Memory B cell (primary cell): ENCODE measurements around the gene PPARA.
"Not testable (repeated sequence)": the region's sequence is repeated elsewhere in the genome, so short reads cannot be mapped to it uniquely, and the experiment has no call there.

ENCODE experiments used
- ATAC-seq: fragments of 150-1000 bp; cut with Tn5 transposase; 2 replicates; pipeline ENCODE4 v1.10.0; 2021; ENCODE audit warnings: low read depth, mild to moderate bottlenecking, moderate library complexity
- DNase-seq, 2 donors: peaks; one replicate each; pipeline ENCODE4 v3.0.0; 2022; ENCODE audit warnings: low spot score in 2 of 2
- H3K27ac Mint-ChIP-seq: one replicate; pipeline ENCODE4 v1.8.0; 2022; ENCODE audit warnings: mild to moderate bottlenecking, moderate library complexity, mixed read lengths
- H3K27me3 Mint-ChIP-seq: one replicate; pipeline ENCODE4 v1.8.0; 2022; ENCODE audit warnings: mixed read lengths
- H3K36me3 Mint-ChIP-seq: one replicate; pipeline ENCODE4 v1.8.0; 2022; ENCODE audit warnings: mild to moderate bottlenecking, mixed read lengths
- H3K4me1 Mint-ChIP-seq: one replicate; pipeline ENCODE4 v1.8.0; 2022; ENCODE audit warnings: mixed read lengths
- H3K4me3 Mint-ChIP-seq: one replicate; pipeline ENCODE4 v1.8.0; 2022; ENCODE audit warnings: mild to moderate bottlenecking, moderate library complexity, mixed read lengths
- H3K9me3 Mint-ChIP-seq: one replicate; pipeline ENCODE4 v1.8.0; 2022; ENCODE audit warnings: mixed read lengths

Gene PPARA

DNA sequence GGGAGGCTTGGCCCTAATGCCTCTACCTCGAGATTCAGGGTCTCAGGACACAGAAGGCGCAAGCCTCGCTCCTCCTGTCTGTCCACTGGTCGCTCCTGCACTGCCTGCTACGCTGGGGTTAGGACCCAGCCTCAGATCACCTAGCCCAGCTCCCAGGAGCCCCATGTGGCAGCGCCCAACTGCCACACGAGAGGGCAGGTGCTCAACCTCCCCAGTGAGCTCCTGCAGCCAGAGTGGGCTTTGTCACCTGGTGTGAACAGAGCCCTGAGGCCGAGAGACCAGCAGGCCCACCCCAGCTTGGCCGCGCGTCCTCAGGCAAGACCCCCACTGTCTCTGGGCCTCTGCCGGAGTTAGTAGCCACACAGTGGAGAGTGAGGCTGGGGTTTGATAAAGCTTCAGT, 21.7 kb upstream of the PPARA start:
- H3K27ac Mint-ChIP-seq, result no peak overlapping the region
- no peaks in the 10 kb centered on the region for H3K27me3 Mint-ChIP-seq
- H3K36me3 Mint-ChIP-seq, result peaks cover 3% of the 10 kb centered on the region
- H3K9me3 Mint-ChIP-seq, result no peaks in the 10 kb centered on the region
- DNase-seq (no peak), ATAC-seq (no peak)
- H3K4me3 Mint-ChIP-seq, result peak overlapping the region; percentile 34
- H3K4me1 Mint-ChIP-seq, result peaks cover 19% of the 10 kb centered on the region

DNA sequence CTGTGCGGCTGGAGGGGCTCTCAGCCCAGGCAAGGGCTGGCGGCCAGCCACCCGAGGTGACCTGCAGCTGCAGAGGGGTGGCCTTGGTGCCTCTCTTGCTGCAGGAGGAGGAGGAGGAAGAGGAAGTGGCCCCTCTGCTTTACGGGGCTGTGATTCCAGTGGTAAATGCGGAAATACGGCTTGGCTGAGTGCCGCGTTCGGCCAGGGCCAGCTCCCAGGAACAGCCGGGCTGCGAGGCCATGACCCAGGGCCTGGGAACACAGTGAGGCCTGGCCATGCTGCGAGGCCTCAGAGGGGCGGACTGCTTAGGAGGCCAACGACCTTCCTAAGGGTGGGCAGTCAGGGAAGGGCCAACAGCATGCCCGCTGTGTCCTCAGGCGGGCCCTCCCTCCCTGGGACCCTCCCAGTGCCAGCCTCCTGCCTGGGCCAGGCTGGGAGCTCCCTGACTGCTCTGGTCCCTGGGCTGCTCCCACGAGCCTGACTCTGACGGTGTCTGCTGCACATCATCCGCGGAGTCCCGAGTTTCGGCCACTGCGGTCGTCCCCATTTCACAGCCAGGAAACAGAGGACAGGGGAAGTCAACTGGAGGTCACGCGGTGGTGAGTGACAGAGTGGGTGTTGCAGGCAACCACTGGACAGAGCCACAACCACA, 20.8 kb upstream of the PPARA start:
- ATAC-seq, result peak; percentile 91
- no peaks in the 10 kb centered on the region for H3K27me3 Mint-ChIP-seq
- peak overlapping the region; percentile 92 for H3K27ac Mint-ChIP-seq
- DNase-seq, result peak in 1 of 2 donors; percentile 54
- peak overlapping the region; percentile 92 for H3K4me3 Mint-ChIP-seq
- peaks cover 19% of the 10 kb centered on the region for H3K4me1 Mint-ChIP-seq
- H3K9me3 Mint-ChIP-seq, result no peaks in the 10 kb centered on the region
- H3K36me3 Mint-ChIP-seq, result peaks cover 3% of the 10 kb centered on the region

DNA sequence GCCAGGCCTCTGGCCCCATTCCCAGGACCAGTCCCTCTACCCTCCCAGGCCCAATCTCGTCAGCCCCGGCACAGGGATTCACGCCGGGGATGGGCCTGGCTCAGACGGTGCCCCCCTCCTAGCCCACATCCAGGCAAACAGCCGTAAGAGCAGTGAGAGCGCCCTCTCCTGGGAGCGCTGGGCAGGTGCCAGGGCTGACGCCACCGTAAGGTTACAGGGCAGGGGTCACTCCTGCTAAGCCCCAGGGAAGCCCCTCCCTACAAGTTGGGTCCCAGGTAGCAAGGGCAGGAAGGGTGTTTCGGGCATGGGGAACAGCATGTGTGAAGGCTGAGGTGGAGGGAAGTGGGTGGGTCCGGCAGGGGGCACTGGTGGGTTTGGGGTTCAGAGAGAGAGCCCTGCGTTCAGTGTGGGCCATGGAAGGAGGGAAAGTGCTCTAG, 19.2 kb upstream of the PPARA start:
- H3K36me3 Mint-ChIP-seq, result peaks cover 3% of the 10 kb centered on the region
- ATAC-seq (no peak), DNase-seq (no peak)
- H3K27ac Mint-ChIP-seq, result no peak overlapping the region
- H3K9me3 Mint-ChIP-seq, result no peaks in the 10 kb centered on the region
- peak overlapping the region; percentile 28 for H3K4me3 Mint-ChIP-seq
- no peaks in the 10 kb centered on the region for H3K27me3 Mint-ChIP-seq
- peaks cover 19% of the 10 kb centered on the region for H3K4me1 Mint-ChIP-seq

DNA sequence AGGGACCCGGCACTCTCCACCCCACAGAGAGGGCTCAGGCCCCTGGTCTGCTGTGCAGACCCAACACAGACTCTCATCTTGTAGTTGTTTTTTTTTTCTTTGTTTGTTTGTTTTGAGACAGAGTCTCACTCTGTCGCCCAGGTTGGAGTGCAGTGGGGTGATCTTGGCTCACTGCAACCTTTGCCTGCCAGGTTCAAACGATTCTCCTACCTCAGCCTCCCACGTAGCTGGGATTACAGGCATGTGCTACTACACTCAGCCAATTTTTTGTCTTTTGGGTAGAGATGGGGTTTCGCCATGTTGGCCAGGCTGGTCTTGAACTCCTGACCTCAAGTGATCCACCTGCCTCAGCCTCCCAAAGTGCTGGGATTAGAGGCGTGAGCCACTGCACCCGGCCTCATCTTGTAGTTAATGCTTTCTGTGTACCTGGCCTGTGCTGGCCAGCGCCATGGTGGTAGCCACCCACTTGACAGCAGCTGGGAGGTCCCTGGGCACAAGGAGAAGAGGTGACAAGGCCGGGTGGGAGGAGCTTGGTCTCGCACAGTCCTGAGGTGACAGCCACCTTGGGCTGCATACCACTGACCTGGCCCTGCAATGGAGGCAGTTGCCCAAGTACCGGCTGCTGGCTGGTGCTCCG, 18.0 kb upstream of the PPARA start:
- not testable (repeated sequence) for H3K36me3 Mint-ChIP-seq, H3K9me3 Mint-ChIP-seq, ATAC-seq, H3K4me3 Mint-ChIP-seq, DNase-seq, H3K27ac Mint-ChIP-seq, H3K27me3 Mint-ChIP-seq
- H3K4me1 Mint-ChIP-seq, result peaks cover 19% of the 10 kb centered on the region

DNA sequence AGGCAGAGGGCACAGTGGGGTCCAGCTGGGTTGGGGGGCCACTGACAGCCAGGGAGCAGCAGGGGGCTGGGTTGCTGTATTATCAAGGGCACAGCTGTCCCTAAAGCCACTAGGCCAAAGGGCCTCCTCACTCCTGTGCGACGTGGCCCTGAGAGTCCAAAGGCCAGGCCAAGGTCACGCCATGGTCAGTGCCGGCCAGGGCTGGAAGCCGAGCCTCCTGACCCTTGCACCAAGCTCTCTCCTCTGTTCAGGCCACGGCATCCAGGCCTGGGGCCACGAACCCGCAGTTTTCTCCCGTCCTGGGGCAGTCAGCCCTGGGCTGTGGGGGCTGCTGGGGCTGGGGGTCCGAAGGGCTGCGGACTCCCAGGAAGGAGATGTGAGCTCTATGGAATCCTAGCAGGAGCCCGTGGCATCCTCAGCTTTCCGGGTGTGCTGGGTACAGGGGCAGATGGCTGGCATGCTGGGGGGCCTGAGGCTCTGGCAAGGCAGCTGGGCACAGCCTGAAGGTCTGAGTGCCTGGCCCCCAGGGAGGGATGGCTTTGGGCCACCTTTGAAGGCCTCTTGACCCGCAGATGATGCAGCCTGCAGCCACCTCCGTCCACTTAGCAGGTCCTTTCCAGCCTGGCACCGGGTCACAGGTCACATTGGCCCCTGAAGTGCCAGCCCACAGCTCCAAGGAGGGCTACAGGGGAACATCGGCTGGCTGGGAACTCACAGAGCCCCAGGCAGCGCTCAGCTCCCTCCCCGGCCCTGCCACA, 17.3 kb upstream of the PPARA start:
- H3K27me3 Mint-ChIP-seq, result no peaks in the 10 kb centered on the region
- peaks cover 20% of the 10 kb centered on the region for H3K4me1 Mint-ChIP-seq
- peaks cover 4% of the 10 kb centered on the region for H3K36me3 Mint-ChIP-seq
- no peak overlapping the region for H3K27ac Mint-ChIP-seq
- DNase-seq (no peak), ATAC-seq (no peak)
- H3K9me3 Mint-ChIP-seq, result no peaks in the 10 kb centered on the region
- no peak overlapping the region for H3K4me3 Mint-ChIP-seq

DNA sequence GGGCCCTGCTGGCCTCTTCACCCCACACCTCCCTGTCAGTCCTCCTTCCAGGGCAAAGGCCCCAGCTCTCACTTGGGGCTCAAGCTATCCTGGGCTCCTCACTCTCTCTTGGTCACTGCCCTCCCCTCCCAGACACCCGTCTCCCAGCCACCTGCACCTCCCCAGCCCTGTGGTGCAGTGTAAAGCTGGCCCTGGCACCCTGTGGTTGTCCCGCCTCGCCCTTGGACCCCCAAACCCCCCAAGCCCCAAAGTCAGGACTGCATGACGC, 16.8 kb upstream of the PPARA start:
- Mint-ChIP-seq H3K4me3 (no peak overlapping the region), H3K27ac (no peak overlapping the region), H3K9me3 (no peaks in the 10 kb centered on the region), H3K4me1 (peaks cover 23% of the 10 kb centered on the region), H3K36me3 (peaks cover 6% of the 10 kb centered on the region), H3K27me3 (no peaks in the 10 kb centered on the region)
- DNase-seq (no peak), ATAC-seq (no peak)

DNA sequence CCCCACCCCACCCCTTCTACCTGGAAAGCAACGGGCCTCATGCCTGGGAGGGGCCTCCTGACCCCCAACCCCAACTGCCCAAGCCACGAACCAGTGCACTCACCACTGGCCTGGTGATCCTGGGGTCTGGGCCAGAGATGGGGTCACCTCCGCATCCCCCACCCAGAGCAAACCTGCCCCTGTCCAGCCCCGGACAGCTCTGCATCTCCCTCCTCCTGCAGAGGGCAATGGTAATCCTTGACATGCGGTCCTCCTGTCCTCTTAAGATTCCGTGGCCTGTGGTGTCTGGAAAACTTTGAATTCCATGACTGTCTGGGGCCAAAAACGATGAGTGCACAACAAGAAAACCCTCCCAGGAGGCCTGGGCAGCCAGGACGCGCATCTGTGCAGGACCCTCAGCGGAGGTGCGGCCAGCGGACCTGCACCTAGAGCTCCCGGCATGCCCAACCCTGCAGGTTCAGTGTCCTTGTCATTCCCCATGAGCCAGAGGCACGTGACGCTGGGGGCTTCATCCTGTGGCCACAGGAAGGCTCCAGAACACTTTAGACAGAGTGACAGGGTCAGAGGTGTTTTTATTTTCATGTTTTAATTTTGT, 16.1 kb upstream of the PPARA start:
- no peaks in the 10 kb centered on the region for H3K9me3 Mint-ChIP-seq
- peaks cover 6% of the 10 kb centered on the region for H3K36me3 Mint-ChIP-seq
- H3K27ac Mint-ChIP-seq, result no peak overlapping the region
- ATAC-seq (no peak), DNase-seq (no peak)
- no peaks in the 10 kb centered on the region for H3K27me3 Mint-ChIP-seq
- peaks cover 19% of the 10 kb centered on the region for H3K4me1 Mint-ChIP-seq
- no peak overlapping the region for H3K4me3 Mint-ChIP-seq

DNA sequence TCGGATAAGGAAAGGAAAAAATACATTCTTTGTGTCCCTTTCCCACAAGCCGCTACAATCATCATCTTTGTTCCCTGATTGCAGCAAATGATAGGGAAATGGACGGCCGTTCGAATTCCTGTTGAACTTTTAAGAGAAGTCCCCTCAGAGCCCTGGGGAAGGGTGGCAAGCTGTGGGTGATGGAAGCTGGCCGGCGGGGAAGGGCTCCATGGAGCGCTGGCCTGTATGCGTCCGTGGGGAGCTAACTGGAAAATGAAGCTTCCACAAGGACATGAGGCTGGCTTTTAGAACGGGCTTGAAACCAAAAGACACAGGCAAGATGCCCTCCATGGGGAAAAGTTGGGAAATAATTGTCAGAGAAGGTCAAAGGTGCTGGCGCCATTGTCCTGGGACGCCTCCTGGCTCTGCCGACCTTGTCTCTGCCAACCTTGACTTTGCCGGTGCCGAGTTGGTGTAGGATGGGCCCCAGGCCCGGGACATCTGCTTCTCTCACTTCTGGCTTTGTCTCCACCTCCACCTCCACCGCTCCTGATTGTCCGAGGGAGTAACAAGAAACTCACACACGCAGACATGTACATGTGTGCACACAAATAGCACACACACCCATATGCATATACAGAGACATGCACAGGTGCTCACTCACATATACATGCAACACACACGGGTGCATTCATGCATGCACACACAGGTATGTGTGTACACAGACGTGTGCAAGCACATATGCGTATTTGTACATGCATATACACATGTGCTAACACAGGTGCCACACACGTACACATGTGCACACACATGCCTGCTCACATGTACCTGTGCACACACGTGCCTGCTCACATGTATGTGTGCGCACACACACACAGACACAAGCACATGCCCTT, 14.5 kb upstream of the PPARA start:
- Mint-ChIP-seq H3K27ac (no peak overlapping the region), H3K9me3 (no peaks in the 10 kb centered on the region), H3K27me3 (no peaks in the 10 kb centered on the region), H3K36me3 (peaks cover 9% of the 10 kb centered on the region), H3K4me1 (peaks cover 11% of the 10 kb centered on the region), H3K4me3 (no peak overlapping the region)
- DNase-seq, result no peak
- ATAC-seq, result no peak

DNA sequence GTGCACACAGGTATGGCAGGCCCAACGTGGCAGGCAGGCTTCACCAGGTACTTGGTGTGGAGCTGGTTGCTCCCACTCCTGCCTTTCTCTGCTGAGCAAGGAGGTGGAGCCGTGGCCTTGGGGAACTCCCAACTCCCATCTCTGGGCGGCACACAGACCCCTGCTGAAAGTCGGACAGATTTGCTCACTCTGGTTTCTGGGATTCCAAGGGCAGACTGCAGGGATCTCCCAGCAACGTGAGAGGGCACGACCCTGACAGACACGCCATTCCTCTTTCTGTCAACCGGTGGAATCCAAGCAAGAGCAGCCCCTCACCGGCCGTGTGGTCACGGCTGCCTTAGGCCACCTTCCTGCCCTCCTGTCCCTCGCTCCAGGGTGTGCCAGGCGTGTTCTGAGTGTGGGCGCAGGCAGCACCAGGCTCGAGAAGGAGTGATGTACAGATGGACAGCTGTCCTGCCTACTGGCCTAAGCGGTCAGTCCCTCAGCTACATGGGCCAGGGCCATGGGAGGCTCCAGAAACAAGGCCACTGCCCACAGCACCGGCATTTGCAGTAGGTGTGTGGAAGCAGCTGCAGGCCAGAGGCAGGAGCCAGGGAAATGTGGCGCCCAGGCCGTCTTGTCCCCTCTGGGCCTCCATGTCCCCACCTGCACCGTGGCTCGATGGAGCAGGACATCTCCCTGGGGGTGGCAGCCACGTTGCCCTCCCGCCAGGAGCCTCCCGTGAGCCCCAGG, 13.7 kb upstream of the PPARA start:
- no peak overlapping the region for H3K27ac Mint-ChIP-seq
- peaks cover 14% of the 10 kb centered on the region for H3K4me1 Mint-ChIP-seq
- H3K4me3 Mint-ChIP-seq, result no peak overlapping the region
- ATAC-seq, result no peak
- no peaks in the 10 kb centered on the region for H3K27me3 Mint-ChIP-seq
- peaks cover 9% of the 10 kb centered on the region for H3K36me3 Mint-ChIP-seq
- no peak for DNase-seq
- H3K9me3 Mint-ChIP-seq, result no peaks in the 10 kb centered on the region

DNA sequence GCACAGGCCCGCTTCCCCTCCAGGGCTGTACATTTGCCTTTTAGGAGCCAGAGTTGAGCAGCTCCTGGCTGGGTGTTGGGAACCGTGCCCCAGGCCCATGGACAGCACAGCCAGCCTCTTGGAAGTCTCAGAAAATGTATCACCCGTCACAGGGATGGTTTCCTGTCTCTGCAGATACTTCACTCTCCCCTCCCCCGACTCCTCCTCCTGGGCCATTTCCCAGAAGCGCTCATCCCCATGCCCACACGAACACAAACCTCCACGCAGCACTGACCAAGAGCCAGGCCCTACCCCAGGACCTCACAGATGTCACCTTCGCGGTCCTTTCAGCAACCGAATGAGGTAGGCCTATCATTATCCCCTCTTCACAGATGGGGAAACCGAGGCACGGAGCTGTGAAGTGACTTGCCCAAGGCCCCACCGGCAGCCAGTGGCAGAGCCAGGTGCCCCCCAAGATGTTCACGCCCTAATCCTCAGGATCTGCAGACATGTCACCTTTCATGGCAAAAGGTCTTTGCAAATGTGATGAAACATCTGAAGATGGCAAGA, 13.0 kb upstream of the PPARA start:
- Mint-ChIP-seq H3K4me3 (no peak overlapping the region), H3K36me3 (peaks cover 6% of the 10 kb centered on the region), H3K27me3 (no peaks in the 10 kb centered on the region), H3K4me1 (peaks cover 16% of the 10 kb centered on the region), H3K27ac (peak overlapping the region; percentile 84), H3K9me3 (no peaks in the 10 kb centered on the region)
- DNase-seq (no peak), ATAC-seq (no peak)

DNA sequence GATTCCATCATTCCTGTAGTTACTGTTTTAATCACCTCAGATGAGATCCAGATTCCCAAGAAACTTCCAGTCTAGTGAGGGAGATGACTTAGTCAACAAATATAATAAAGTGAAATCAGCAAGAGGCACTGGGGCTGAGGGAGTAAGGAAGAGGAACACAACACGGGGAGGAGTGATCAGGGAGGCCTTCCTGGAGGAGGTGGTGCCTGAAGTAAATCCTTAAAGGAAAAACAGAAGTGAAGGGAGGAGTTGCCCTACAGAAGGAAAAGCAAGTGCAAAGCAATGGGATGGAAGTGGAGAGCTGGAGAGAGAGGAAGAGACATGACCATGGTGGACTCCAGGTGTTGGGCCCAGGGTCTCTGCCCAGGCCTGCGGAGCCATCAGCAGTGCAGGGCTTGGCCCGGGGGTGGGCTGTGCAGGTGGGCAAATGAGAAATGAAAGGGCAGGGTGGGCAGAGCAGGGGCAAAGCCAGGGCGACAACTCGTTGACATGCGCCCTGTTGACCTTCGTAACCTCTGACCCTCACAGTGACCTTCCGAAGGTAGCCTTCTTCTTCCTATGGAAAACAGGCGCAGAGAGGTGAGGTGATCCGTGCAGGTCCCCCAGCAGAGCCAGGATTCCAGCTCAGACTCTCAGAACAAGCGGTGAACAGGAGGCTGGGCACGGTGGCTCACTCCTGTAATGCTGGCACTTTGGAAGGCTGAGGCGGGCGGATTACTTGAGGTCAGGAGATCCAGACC, 12.1 kb upstream of the PPARA start:
- ATAC-seq, result no peak
- Mint-ChIP-seq H3K9me3 (no peaks in the 10 kb centered on the region), H3K27ac (peak overlapping the region; percentile 84), H3K4me1 (peaks cover 21% of the 10 kb centered on the region), H3K4me3 (no peak overlapping the region), H3K36me3 (peaks cover 6% of the 10 kb centered on the region), H3K27me3 (no peaks in the 10 kb centered on the region)
- DNase-seq, result no peak

DNA sequence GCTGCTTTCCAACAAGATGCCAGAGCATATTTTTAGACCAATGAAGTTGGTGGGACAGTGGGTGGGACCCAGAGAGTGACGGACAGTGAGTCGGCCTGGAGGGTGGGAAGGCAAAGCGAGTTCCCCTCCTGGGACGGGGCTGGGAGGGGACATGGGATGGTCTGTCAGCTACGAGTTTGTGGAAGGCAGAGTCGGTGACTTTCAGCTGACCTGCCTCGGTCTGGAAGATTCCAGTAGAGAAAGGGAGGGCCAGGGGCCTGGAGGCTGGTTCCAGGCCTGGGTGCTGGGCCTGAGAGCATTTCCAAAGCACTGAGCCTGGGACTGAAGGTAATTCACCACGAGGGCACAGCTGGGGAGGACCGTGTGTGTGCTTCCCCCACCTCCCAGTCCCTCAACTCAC, 10.9 kb upstream of the PPARA start:
- not testable (repeated sequence) for DNase-seq, H3K9me3 Mint-ChIP-seq, H3K27me3 Mint-ChIP-seq, H3K4me3 Mint-ChIP-seq, H3K36me3 Mint-ChIP-seq, ATAC-seq, H3K27ac Mint-ChIP-seq
- H3K4me1 Mint-ChIP-seq, result peaks cover 21% of the 10 kb centered on the region
